NT2/D1 (cell line): Measurements from ENCODE around the gene SLFN11.

Experiments
- SUZ12 ChIP-seq: IDR thresholded peaks from 2 replicates; pipeline ENCODE4 v1.6.1; 2011; ENCODE audit not compliant: insufficient read length, insufficient read depth; ENCODE audit errors: extremely low read depth
- ZNF274 ChIP-seq: IDR thresholded peaks from 2 replicates; pipeline ENCODE4 v1.6.1; 2011; ENCODE audit warnings: mild to moderate bottlenecking, low read depth, low read length

DNA sequence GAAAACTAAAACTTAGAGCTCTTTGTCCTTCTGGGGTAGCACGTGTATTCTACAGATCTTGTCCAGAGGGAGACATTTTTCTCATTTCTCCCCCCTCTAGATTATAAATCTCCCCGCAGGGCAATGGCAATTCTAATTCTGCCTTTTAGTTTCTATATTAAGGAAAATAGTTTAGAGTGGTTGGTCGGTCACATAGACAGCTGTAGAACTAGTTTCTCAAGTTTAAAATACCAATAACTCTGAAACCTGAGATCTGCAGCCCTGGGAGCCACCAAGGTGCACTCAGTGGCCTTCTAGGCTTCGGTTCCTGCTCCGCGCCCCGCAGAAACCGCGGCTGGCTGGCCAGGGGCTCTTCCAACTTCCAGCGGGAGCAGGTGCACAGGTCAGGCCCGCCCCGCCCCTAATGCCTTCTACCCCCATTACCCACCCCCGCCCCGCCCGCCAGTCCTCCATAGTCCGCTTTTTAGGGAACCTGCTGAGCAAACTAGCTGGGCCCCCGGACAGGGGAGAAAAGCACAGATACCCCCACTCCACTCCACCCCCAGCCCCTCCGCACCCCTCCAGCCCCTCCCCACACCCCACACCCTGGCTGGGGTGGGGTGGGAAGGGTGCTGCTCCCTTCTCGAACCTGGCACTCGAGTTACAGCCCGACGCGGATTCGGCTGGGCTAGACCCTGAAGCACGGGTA, 431 bp downstream of the SLFN11 start:
- TF ChIP-seq ZNF274 = no peak
- TF ChIP-seq SUZ12 = peak; percentile 64
